SK-N-SH (cell line): ENCODE measurements around the gene SKOR2. TPM values are rescaled to one million over a fixed set of nuclear protein-coding genes. Genes with fewer than 3 reads are reported as not detected.

Source experiments
- CTCF ChIA-PET: fragments of 300-600, 350-600 bp; formaldehyde crosslinking; extraction: SDS; loops from one replicate; lab custom pipeline; 2021; lab: Yijun Ruan, JAX
- POLR2A ChIA-PET: fragments of 350-600 bp; sonication (Branson Sonifier 250); formaldehyde crosslinking; extraction: SDS; loops from one replicate; lab custom pipeline; 2020; ENCODE audit warnings: antibody characterized with exemption, inconsistent platforms; lab: Yijun Ruan, JAX
- DNase-seq: peaks from one replicate; pipeline ENCODE4 v3.0.0; 2012
- H2AFZ ChIP-seq: fragments of 200-600 bp; sonication (generic); 2 replicates; pipeline ENCODE4 v1.8.1; 2016; ENCODE audit warnings: antibody characterized with exemption, mild to moderate bottlenecking, low read depth
- H3F3A ChIP-seq: fragments of 200-600 bp; sonication (generic); replicated peaks from 2 replicates; pipeline ENCODE3; 2016; ENCODE audit warnings: antibody characterized with exemption, mild to moderate bottlenecking; ENCODE audit not compliant: insufficient read depth
- H3K27ac ChIP-seq, 2 experiments: fragments of 200-500 bp in 1 of 2; fragments of 200-600 bp in 1 of 2; sonication (Bioruptor generic) in 1 of 2; sonication (generic), shearing (Covaris generic) in 1 of 2; 2 replicates each; pipeline versions ENCODE4 v1.5.1 to v1.6.1; 2014 to 2016; ENCODE audit warnings: low read depth in 2 of 2, inconsistent platforms in 1 of 2, low read length in 1 of 2, mild to moderate bottlenecking in 1 of 2, mixed read lengths in 1 of 2
- H3K27me3 ChIP-seq: fragments of 200-600 bp; sonication (generic), shearing (Covaris generic); 2 replicates; pipeline ENCODE4 v1.6.1; 2016; ENCODE audit warnings: mixed run types; ENCODE audit not compliant: insufficient read depth
- H3K36me3 ChIP-seq, 2 experiments: fragments of 200-500 bp in 1 of 2; fragments of 200-600 bp in 1 of 2; sonication (Bioruptor generic) in 1 of 2; sonication (generic) in 1 of 2; replicated peaks in 1 of 2; 2 replicates each; pipeline versions ENCODE3 to v1.5.1; 2014 to 2016; ENCODE audit warnings: low read length in 1 of 2, mild to moderate bottlenecking in 1 of 2; ENCODE audit not compliant: insufficient read depth in 2 of 2, control insufficient read depth in 1 of 2
- H3K4me1 ChIP-seq, 2 experiments: fragments of 200-500 bp in 1 of 2; fragments of 200-600 bp in 1 of 2; sonication (Bioruptor generic) in 1 of 2; sonication (generic), shearing (Covaris generic) in 1 of 2; 2 replicates each; pipeline versions ENCODE4 v1.5.1 to v1.6.1; 2014 to 2016; ENCODE audit warnings: low read depth in 1 of 2, low read length in 1 of 2, mixed run types in 1 of 2; ENCODE audit not compliant: insufficient read depth in 2 of 2, control insufficient read depth in 1 of 2
- H3K4me2 ChIP-seq: fragments of 200-600 bp; sonication (generic), shearing (Covaris generic); 2 replicates; pipeline ENCODE4 v1.6.1; 2017; ENCODE audit warnings: mixed run types
- H3K4me3 ChIP-seq, 2 experiments: fragments of 200-500 bp in 1 of 2; fragments of 200-600 bp in 1 of 2; sonication (Bioruptor generic) in 1 of 2; sonication (generic), shearing (Covaris generic) in 1 of 2; 2 replicates each; pipeline versions ENCODE4 v1.5.1 to v1.8.1; 2014 to 2016; ENCODE audit warnings: low read depth in 2 of 2, inconsistent platforms in 1 of 2, low read length in 1 of 2, mild to moderate bottlenecking in 1 of 2, mixed read lengths in 1 of 2, moderate library complexity in 1 of 2
- H3K79me2 ChIP-seq: fragments of 200-600 bp; sonication (generic); 2 replicates; pipeline ENCODE4 v1.8.1; 2017; ENCODE audit warnings: mild to moderate bottlenecking; ENCODE audit not compliant: insufficient read depth
- H3K9ac ChIP-seq: fragments of 200-600 bp; sonication (generic); 2 replicates; pipeline ENCODE4 v1.6.1; 2017; ENCODE audit warnings: mixed run types
- H3K9me2 ChIP-seq: fragments of 200-600 bp; sonication (generic); 2 replicates; pipeline ENCODE4 v1.6.1; 2017; ENCODE audit warnings: mixed run types
- H3K9me3 ChIP-seq: fragments of 200-600 bp; sonication (generic); 2 replicates; pipeline ENCODE4 v1.6.1; 2017; ENCODE audit warnings: mixed run types, mild to moderate bottlenecking, moderate library complexity
- H4K20me1 ChIP-seq: fragments of 200-600 bp; sonication (generic); 2 replicates; pipeline ENCODE4 v1.6.1; 2017; ENCODE audit warnings: mild to moderate bottlenecking, mixed run types; ENCODE audit not compliant: insufficient read depth
- EP300 ChIP-seq, 2 experiments: IDR thresholded peaks; 2 replicates each; pipeline versions ENCODE4 v1.4.0 to v1.6.1; 2012; ENCODE audit warnings: borderline replicate concordance in 1 of 2, low read depth in 1 of 2, low read length in 1 of 2
- EZH2phosphoT487 ChIP-seq: fragments of 200-600 bp; sonication (generic); IDR thresholded peaks from 2 replicates; pipeline ENCODE4 v1.6.1; 2017; ENCODE audit warnings: low read depth, mixed run types, mild to moderate bottlenecking, antibody characterized with exemption, moderate library complexity, borderline replicate concordance
- FOSL2 ChIP-seq: IDR thresholded peaks from 2 replicates; pipeline ENCODE4 v1.4.0; 2012; ENCODE audit warnings: low read depth, mild to moderate bottlenecking, moderate library complexity, borderline replicate concordance
- GATA2 ChIP-seq: sonication (generic); formaldehyde crosslinking; IDR thresholded peaks from 2 replicates; pipeline ENCODE4 v1.5.0; 2020; ENCODE audit warnings: mild to moderate bottlenecking, missing genetic modification reagents
- JUND ChIP-seq: IDR thresholded peaks from 2 replicates; pipeline ENCODE4 v1.4.0; 2012
- MXI1 ChIP-seq: IDR thresholded peaks from 2 replicates; pipeline ENCODE4 v1.6.1; 2012; ENCODE audit warnings: mild to moderate bottlenecking, low read depth, low read length, improper control_type of control experiment
- NFIC ChIP-seq: IDR thresholded peaks from 2 replicates; pipeline ENCODE4 v1.4.0; 2012; ENCODE audit warnings: borderline replicate concordance
- NRF1 ChIP-seq: IDR thresholded peaks from 2 replicates; pipeline ENCODE4 v1.6.1; 2012; ENCODE audit warnings: low read depth, mild to moderate bottlenecking, low read length
- RCOR1 ChIP-seq: fragments of 150-350 bp; IDR thresholded peaks from 2 replicates; pipeline ENCODE4 v1.6.1; 2017; ENCODE audit warnings: antibody characterized with exemption, low read length
- RFX5 ChIP-seq: IDR thresholded peaks from 2 replicates; pipeline ENCODE4 v1.6.1; 2012; ENCODE audit warnings: mild to moderate bottlenecking, improper control_type of control experiment, low read length
- SMC3 ChIP-seq: IDR thresholded peaks from 2 replicates; pipeline ENCODE4 v1.6.1; 2012; ENCODE audit warnings: low read depth, low read length, improper control_type of control experiment
- TCF12 ChIP-seq: IDR thresholded peaks from 2 replicates; pipeline ENCODE4 v1.4.0; 2012
- TEAD4 ChIP-seq: IDR thresholded peaks from 2 replicates; pipeline ENCODE4 v1.4.0; 2012; ENCODE audit warnings: mild to moderate bottlenecking, borderline replicate concordance; ENCODE audit not compliant: insufficient read depth
- ZBTB33 ChIP-seq: IDR thresholded peaks from 2 replicates; pipeline ENCODE4 v1.4.0; 2012; ENCODE audit warnings: low read depth, borderline replicate concordance
- WGBS: methylation state at CpG from one replicate; pipeline ENCODE4 v1.1.6; 2017; ENCODE audit warnings: low lambda C conversion rate; 5-methylcytosine and 5-hydroxymethylcytosine counted together
- polyA plus RNA-seq, 3 experiments: library from polyadenylated mRNA; depleted of rRNA; stranded (reverse); fragments of >200 nt; gene quantifications; 2 replicates each; pipeline ENCODE4 v1.2.3, GENCODE V29; 2012
- TF ChIP-seq, protein P1 (sequence below): IDR thresholded peaks from 2 replicates; pipeline ENCODE4 v1.6.1; 2012; ENCODE audit warnings: mild to moderate bottlenecking, low read depth, low read length, moderate library complexity
- TF ChIP-seq, protein P2 (sequence below): fragments of 150-350 bp; IDR thresholded peaks from 2 replicates; pipeline ENCODE4 v1.6.1; 2017; ENCODE audit warnings: antibody characterized with exemption, low read length, low read depth, borderline replicate concordance
- TF ChIP-seq, protein P3 (sequence below): fragments of 200-600 bp; sonication (generic); IDR thresholded peaks from 2 replicates; pipeline ENCODE4 v1.6.1; 2017; ENCODE audit warnings: antibody characterized with exemption, mild to moderate bottlenecking, moderate library complexity
- TF ChIP-seq, protein P4 (sequence below): IDR thresholded peaks from 2 replicates; pipeline ENCODE4 v1.4.0; 2012; ENCODE audit warnings: low read depth

Gene SKOR2
- polyA plus RNA-seq, 1 of the 3 experiments (the other 2 are of a cell fraction) = not detected

- TF ChIP-seq, protein P1, sequence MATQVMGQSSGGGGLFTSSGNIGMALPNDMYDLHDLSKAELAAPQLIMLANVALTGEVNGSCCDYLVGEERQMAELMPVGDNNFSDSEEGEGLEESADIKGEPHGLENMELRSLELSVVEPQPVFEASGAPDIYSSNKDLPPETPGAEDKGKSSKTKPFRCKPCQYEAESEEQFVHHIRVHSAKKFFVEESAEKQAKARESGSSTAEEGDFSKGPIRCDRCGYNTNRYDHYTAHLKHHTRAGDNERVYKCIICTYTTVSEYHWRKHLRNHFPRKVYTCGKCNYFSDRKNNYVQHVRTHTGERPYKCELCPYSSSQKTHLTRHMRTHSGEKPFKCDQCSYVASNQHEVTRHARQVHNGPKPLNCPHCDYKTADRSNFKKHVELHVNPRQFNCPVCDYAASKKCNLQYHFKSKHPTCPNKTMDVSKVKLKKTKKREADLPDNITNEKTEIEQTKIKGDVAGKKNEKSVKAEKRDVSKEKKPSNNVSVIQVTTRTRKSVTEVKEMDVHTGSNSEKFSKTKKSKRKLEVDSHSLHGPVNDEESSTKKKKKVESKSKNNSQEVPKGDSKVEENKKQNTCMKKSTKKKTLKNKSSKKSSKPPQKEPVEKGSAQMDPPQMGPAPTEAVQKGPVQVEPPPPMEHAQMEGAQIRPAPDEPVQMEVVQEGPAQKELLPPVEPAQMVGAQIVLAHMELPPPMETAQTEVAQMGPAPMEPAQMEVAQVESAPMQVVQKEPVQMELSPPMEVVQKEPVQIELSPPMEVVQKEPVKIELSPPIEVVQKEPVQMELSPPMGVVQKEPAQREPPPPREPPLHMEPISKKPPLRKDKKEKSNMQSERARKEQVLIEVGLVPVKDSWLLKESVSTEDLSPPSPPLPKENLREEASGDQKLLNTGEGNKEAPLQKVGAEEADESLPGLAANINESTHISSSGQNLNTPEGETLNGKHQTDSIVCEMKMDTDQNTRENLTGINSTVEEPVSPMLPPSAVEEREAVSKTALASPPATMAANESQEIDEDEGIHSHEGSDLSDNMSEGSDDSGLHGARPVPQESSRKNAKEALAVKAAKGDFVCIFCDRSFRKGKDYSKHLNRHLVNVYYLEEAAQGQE = no peak
- TF ChIP-seq, protein P2, sequence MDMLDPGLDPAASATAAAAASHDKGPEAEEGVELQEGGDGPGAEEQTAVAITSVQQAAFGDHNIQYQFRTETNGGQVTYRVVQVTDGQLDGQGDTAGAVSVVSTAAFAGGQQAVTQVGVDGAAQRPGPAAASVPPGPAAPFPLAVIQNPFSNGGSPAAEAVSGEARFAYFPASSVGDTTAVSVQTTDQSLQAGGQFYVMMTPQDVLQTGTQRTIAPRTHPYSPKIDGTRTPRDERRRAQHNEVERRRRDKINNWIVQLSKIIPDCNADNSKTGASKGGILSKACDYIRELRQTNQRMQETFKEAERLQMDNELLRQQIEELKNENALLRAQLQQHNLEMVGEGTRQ = no peak
- TF ChIP-seq RCOR1 (no peak), TEAD4 (no peak), NRF1 (no peak), FOSL2 (no peak), SMC3 (no peak)
Measured at GRCh38 chr18:47296462-47296861, 45.0 kb upstream of the SKOR2 start (continued).

GRCh38 chr18:47294801-47295200, 43.3 kb upstream of the SKOR2 start:
- Histone ChIP-seq H3K27ac (no peak overlapping the region), H2AFZ (no peak overlapping the region), H3K27me3 (no peaks in the 10 kb centered on the region), H4K20me1 (no peaks in the 10 kb centered on the region), H3F3A (no peaks in the 10 kb centered on the region)
- POLR2A ChIA-PET = no interaction called here
- DNase-seq = no peak
- TF ChIP-seq TCF12 = no peak
- TF ChIP-seq, all 33 proteins: peak for 0
- Histone ChIP-seq H3K79me2 (no peaks in the 10 kb centered on the region), H3K36me3 (no peaks in the 10 kb centered on the region), H3K9ac (no peak overlapping the region), H3K9me3 (no peaks in the 10 kb centered on the region), H3K9me2 (no peaks in the 10 kb centered on the region), H3K4me1 (no peaks in the 10 kb centered on the region), H3K4me2 (no peak overlapping the region), H3K4me3 (no peak overlapping the region)
- CTCF ChIA-PET = no interaction called here
- WGBS = 53% methylated on average over 3 of the region's 3 CpGs

- no peak for DNase-seq
- POLR2A ChIA-PET = no interaction called here
- TF ChIP-seq GATA2 (CRISPR knock-in tag) (no peak), ZBTB33 (no peak), JUND (no peak), MXI1 (no peak), RFX5 (no peak), NFIC (no peak), SMC3 (no peak), EP300 (IDR thresholded peaks at IDR 0.05; ENCODE audit: borderline replicate concordance in 1 of 2, low read depth in 1 of 2, low read length in 1 of 2) (no peak), TCF12 (no peak), EZH2phosphoT487 (no peak), NRF1 (no peak), TEAD4 (no peak)
- TF ChIP-seq, protein P3, sequence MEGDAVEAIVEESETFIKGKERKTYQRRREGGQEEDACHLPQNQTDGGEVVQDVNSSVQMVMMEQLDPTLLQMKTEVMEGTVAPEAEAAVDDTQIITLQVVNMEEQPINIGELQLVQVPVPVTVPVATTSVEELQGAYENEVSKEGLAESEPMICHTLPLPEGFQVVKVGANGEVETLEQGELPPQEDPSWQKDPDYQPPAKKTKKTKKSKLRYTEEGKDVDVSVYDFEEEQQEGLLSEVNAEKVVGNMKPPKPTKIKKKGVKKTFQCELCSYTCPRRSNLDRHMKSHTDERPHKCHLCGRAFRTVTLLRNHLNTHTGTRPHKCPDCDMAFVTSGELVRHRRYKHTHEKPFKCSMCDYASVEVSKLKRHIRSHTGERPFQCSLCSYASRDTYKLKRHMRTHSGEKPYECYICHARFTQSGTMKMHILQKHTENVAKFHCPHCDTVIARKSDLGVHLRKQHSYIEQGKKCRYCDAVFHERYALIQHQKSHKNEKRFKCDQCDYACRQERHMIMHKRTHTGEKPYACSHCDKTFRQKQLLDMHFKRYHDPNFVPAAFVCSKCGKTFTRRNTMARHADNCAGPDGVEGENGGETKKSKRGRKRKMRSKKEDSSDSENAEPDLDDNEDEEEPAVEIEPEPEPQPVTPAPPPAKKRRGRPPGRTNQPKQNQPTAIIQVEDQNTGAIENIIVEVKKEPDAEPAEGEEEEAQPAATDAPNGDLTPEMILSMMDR = no peak
- TF ChIP-seq, protein P4, sequence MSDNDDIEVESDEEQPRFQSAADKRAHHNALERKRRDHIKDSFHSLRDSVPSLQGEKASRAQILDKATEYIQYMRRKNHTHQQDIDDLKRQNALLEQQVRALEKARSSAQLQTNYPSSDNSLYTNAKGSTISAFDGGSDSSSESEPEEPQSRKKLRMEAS = no peak
Measured at GRCh38 chr18:47288741-47289140, 37.3 kb upstream of the SKOR2 start.

More at GRCh38 chr18:47288741-47289140, 37.3 kb upstream of the SKOR2 start:
- no peak overlapping the region for H3K9ac ChIP-seq
- CTCF ChIA-PET = interaction anchor here (1.0 to 1.3 kb wide), 3 partner anchors 49 to 74 kb away, joined by 3 to 4 read pairs (median 3); no protein-coding TSS in a partner anchor
- H3K79me2 ChIP-seq = no peaks in the 10 kb centered on the region
- no peak overlapping the region for H3K4me2 ChIP-seq
- H3K4me3 ChIP-seq = no peak overlapping the region
- H3K27me3 ChIP-seq = no peaks in the 10 kb centered on the region
- no peaks in the 10 kb centered on the region for H4K20me1 ChIP-seq
- no peaks in the 10 kb centered on the region for H3K36me3 ChIP-seq
- no peaks in the 10 kb centered on the region for H3F3A ChIP-seq
- no peak overlapping the region for H3K27ac ChIP-seq
- no peaks in the 10 kb centered on the region for H3K4me1 ChIP-seq
- H2AFZ ChIP-seq = no peak overlapping the region
- no peaks in the 10 kb centered on the region for H3K9me3 ChIP-seq
- no peaks in the 10 kb centered on the region for H3K9me2 ChIP-seq
